Measurements from ENCODE around the gene PPIE.

GRCh38 chr1:39727932-39728317 lies 10.8 kb upstream of the PPIE start:
- no peak for TF ChIP-seq EZH2 (IDR thresholded peaks at IDR 0.05; ENCODE audit: insufficient read depth, poor library complexity, severe bottlenecking)
- TF ChIP-seq EZH2phosphoT487 (IDR thresholded peaks at IDR 0.05; ENCODE audit: insufficient read depth, low read depth) = no peak

Measured in GM23248 (cell line).